Type B pancreatic cell (in vitro differentiated cells): ENCODE results near the gene CDCP1. TPM values are rescaled to one million over a fixed set of nuclear protein-coding genes. Genes with fewer than 3 reads are reported as not detected.

Experiments used
- DNase-seq: peaks from one replicate; pipeline ENCODE4 v3.0.0; 2021; ENCODE audit warnings: mixed read lengths; ENCODE audit not compliant: unreplicated experiment; ENCODE audit errors: extremely low spot score
- H3K27ac Mint-ChIP-seq: 2 replicates; pipeline ENCODE4 v1.8.0; 2021; ENCODE audit warnings: mild to moderate bottlenecking, mixed read lengths
- H3K27me3 Mint-ChIP-seq: 2 replicates; pipeline ENCODE4 v1.8.0; 2021; ENCODE audit warnings: mixed read lengths
- H3K36me3 Mint-ChIP-seq: 2 replicates; pipeline ENCODE4 v1.8.0; 2021; ENCODE audit warnings: mixed read lengths
- H3K4me1 Mint-ChIP-seq: one replicate; pipeline ENCODE4 v1.8.0; 2021; ENCODE audit warnings: mixed read lengths; ENCODE audit not compliant: unreplicated experiment
- H3K4me3 Mint-ChIP-seq: 2 replicates; pipeline ENCODE4 v1.8.0; 2021; ENCODE audit warnings: mild to moderate bottlenecking, mixed read lengths
- H3K9me3 Mint-ChIP-seq: 2 replicates; pipeline ENCODE4 v1.8.0; 2021; ENCODE audit warnings: mixed read lengths
- CTCF ChIP-seq: fragments of 200-600 bp; sonication (generic); conservative IDR thresholded peaks from 2 replicates; pipeline ENCODE4 v1.5.0; 2021; ENCODE audit warnings: antibody characterized with exemption, mild to moderate bottlenecking
- total RNA-seq: library from RNA; stranded (reverse); gene quantifications from 2 replicates; pipeline ENCODE4 v1.2.1, GENCODE V29; 2021; ENCODE audit warnings: low replicate concordance

Gene CDCP1
- total RNA-seq, 1 donor from 2014 or later, result 26.3 TPM

GRCh38 chr3:45126730-45127129 is 19.4 kb downstream of the CDCP1 start:
- peak overlapping the region; percentile 67 for H3K27ac Mint-ChIP-seq
- TF ChIP-seq CTCF, result no peak

GRCh38 chr3:45125550-45126026 is 20.6 kb downstream of the CDCP1 start:
- Mint-ChIP-seq H3K4me1 (peaks cover 14% of the 10 kb centered on the region), H3K4me3 (no peak overlapping the region), H3K9me3 (no peaks in the 10 kb centered on the region), H3K27me3 (no peaks in the 10 kb centered on the region), H3K36me3 (no peaks in the 10 kb centered on the region), H3K27ac (no peak overlapping the region)
- DNase-seq, result no peak
- TF ChIP-seq CTCF, result no peak

More at GRCh38 chr3:45126730-45127129, 19.4 kb downstream of the CDCP1 start:
- H3K36me3 Mint-ChIP-seq, result peaks cover 4% of the 10 kb centered on the region
- no peak overlapping the region for H3K4me3 Mint-ChIP-seq
- H3K27me3 Mint-ChIP-seq, result no peaks in the 10 kb centered on the region
- DNase-seq, result no peak
- H3K9me3 Mint-ChIP-seq, result no peaks in the 10 kb centered on the region
- H3K4me1 Mint-ChIP-seq, result peaks cover 20% of the 10 kb centered on the region

- Mint-ChIP-seq H3K27me3 (no peaks in the 10 kb centered on the region), H3K4me3 (no peak overlapping the region), H3K27ac (no peak overlapping the region), H3K36me3 (no peaks in the 10 kb centered on the region), H3K9me3 (no peaks in the 10 kb centered on the region), H3K4me1 (peaks cover 19% of the 10 kb centered on the region)
- TF ChIP-seq CTCF, result no peak
- DNase-seq, result no peak
Observed at GRCh38 chr3:45124956-45125355, 21.2 kb downstream of the CDCP1 start.

- TF ChIP-seq CTCF, result no peak
- Mint-ChIP-seq H3K4me1 (peaks cover 25% of the 10 kb centered on the region), H3K4me3 (no peak overlapping the region), H3K27me3 (no peaks in the 10 kb centered on the region), H3K27ac (peak overlapping the region; percentile 82), H3K36me3 (no peaks in the 10 kb centered on the region), H3K9me3 (no peaks in the 10 kb centered on the region)
- no peak for DNase-seq
Observed at GRCh38 chr3:45124352-45124751, 21.8 kb downstream of the CDCP1 start.

GRCh38 chr3:45123581-45124269 is 22.5 kb downstream of the CDCP1 start:
- Mint-ChIP-seq H3K9me3 (no peaks in the 10 kb centered on the region), H3K4me1 (peaks cover 30% of the 10 kb centered on the region), H3K4me3 (no peak overlapping the region), H3K27me3 (no peaks in the 10 kb centered on the region), H3K27ac (peak overlapping the region; percentile 82), H3K36me3 (no peaks in the 10 kb centered on the region)
- no peak for TF ChIP-seq CTCF
- no peak for DNase-seq
